ENCODE data around the gene M1AP. TPM values are rescaled to one million over a fixed set of nuclear protein-coding genes. Genes with fewer than 3 reads are reported as not detected.

The M1AP gene
- total and polyA plus RNA-seq, 9 of the 15 experiments (the other 6 are each of a cell fraction or from before 2014, with no cell fraction given) = 0.06 to 0.33 (median 0.11) TPM; not detected in 4

DNA sequence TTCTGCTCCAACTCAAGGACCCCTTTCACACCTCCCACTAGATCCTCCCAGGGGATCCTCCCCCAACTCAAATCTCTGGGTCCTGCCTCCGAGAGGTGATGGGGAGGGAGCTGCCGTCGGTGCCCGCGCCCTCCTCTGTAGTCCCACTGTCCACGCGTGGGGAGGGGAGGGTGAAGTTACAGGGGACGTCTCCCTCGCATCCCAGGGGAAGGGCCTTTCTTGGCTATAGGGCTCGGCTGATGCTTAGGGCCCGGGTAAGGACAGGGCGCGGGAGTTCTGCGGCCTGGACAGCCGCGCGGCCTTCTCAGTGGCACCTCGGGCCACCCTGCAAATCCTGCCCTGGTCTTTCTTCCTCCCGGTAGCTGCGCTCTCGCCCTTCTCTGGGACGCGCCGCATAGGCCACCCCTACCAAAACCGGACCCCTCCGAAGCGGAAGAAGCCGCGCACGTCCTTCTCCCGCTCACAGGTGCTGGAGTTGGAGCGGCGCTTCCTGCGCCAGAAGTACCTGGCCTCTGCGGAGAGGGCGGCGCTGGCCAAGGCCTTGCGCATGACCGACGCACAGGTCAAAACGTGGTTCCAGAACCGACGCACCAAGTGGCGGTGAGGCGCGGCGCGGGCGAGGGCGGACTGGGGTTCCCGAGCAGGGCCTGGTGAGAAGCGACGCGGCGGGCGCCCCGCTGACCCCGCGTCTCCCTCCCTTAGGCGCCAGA, 132.7 kb downstream of the M1AP start:
- Histone ChIP-seq H3K4me2 (ENCODE audit: insufficient read depth, low read length) (no peak overlapping the region), H3K9me3 (replicated peaks; ENCODE audit: control insufficient read depth, insufficient read depth, low read depth, low read length) (no peaks in the 10 kb centered on the region), H3K27ac (ENCODE audit: extremely low read depth, low read depth, low read length) (no peak overlapping the region), H3K4me1 (replicated peaks in 1 of 2; ENCODE audit: control insufficient read depth in 2 of 2, insufficient read depth in 2 of 2, low read length in 2 of 2) (peaks cover 0 to 19% of the 10 kb centered on the region in 2 experiments; a peak in 3 of 5 replicates), H3K27me3 (ENCODE audit: control insufficient read depth in 2 of 2, insufficient read depth in 2 of 2, low read length in 2 of 2) (no peaks in the 10 kb centered on the region), H3K9me1 (ENCODE audit: control insufficient read depth, insufficient read depth, low read length) (no peaks in the 10 kb centered on the region), H4K20me1 (replicated peaks; ENCODE audit: control insufficient read depth, insufficient read depth, low read length) (no peaks in the 10 kb centered on the region), H3K9ac (ENCODE audit: insufficient read depth in 1 of 2, low read depth in 2 of 2, low read length in 2 of 2) (no peak overlapping the region), H3K79me2 (ENCODE audit: control insufficient read depth, insufficient read depth, low read length) (no peaks in the 10 kb centered on the region), H3K4me3 (no peak overlapping the region), H2AFZ (ENCODE audit: low read depth, low read length) (no peak overlapping the region), H3K36me3 (ENCODE audit: control insufficient read depth, insufficient read depth, low read length) (no peaks in the 10 kb centered on the region)
- in situ Hi-C loops (cut with MboI) = no loop called here
- ChIA-PET CTCF (ENCODE audit: low intra/inter-chr PET ratio) (no interaction called here), POLR2A (interaction anchor here (0.5 kb wide), 1 partner anchor 49 kb away, joined by 3 read pairs; no protein-coding TSS in a partner anchor)
- intact Hi-C loops (cut with micrococcal nuclease) = no loop called here
- ATAC-seq (no peak), DNase-seq (ENCODE audit: extremely low read depth in 1 of 4, low spot score in 3 of 4) (no peak), FAIRE-seq (no peak)
- TF ChIP-seq ZBTB33 (CRISPR knock-in tag; IDR thresholded peaks at IDR 0.05) (peak; percentile 22; the same call in 1 of the 2 replicates), ETS2 (tag; IDR thresholded peaks at IDR 0.05; ENCODE audit: borderline replicate concordance, poor library complexity, severe bottlenecking) (no peak), HBP1 (CRISPR knock-in tag; IDR thresholded peaks at IDR 0.05) (no peak), BRF1 (IDR thresholded peaks at IDR 0.05; ENCODE audit: borderline replicate concordance, extremely low read depth, insufficient read length) (no peak), PCBP1 (IDR thresholded peaks at IDR 0.05; ENCODE audit: low read depth, low read length, poor library complexity, severe bottlenecking) (peak; percentile 9), CBFA2T2 (conservative IDR thresholded peaks at IDR 0.05) (no peak)
- no TSS peak for BruUV-seq (replicated peaks)
- 94% methylated on average over 25 of the region's 60 CpGs for WGBS (ENCODE audit: insufficient coverage, low coverage, missing lambda C conversion rate)
